ENCODE results near the gene KDM2B.

GRCh38 chr12:121484967-121485366 is 95.9 kb downstream of the KDM2B start:
- TF ChIP-seq EP300 (IDR thresholded peaks at IDR 0.05; ENCODE audit: borderline replicate concordance in 1 of 2, low read depth in 2 of 2, low read length in 2 of 2), result no peak
- TF ChIP-seq ATF3 (IDR thresholded peaks at IDR 0.05; ENCODE audit: insufficient read depth, low read depth, low read length), result no peak
- TF ChIP-seq CTCF (IDR thresholded peaks at IDR 0.05; ENCODE audit: control extremely low read depth in 1 of 3, insufficient read depth in 1 of 3, low read depth in 1 of 3, low read length in 3 of 3), result no peak
- TF ChIP-seq EZH2 (IDR thresholded peaks at IDR 0.05; ENCODE audit: low read depth, low read length, severe bottlenecking), result no peak
- no peak for TF ChIP-seq POLR2A (IDR thresholded peaks at IDR 0.05; ENCODE audit: control extremely low read depth in 1 of 2, low read depth in 2 of 2, low read length in 2 of 2)
- TF ChIP-seq SP2 (IDR thresholded peaks at IDR 0.05; ENCODE audit: low read length), result no peak
- no peak for TF ChIP-seq YY1 (IDR thresholded peaks at IDR 0.05; ENCODE audit: low read depth, low read length)
- no peak for TF ChIP-seq MAX (IDR thresholded peaks at IDR 0.05)
- no peak for TF ChIP-seq EGR1 (IDR thresholded peaks at IDR 0.05; ENCODE audit: borderline replicate concordance, low read depth, low read length)
